HCT116 (cell line): Measurements from ENCODE around the gene GRM8. TPM values are rescaled to one million over a fixed set of nuclear protein-coding genes. Genes with fewer than 3 reads are reported as not detected.

Experiments used
- ATAC-seq: fragments of 200-7000 bp; cut with Tn5 transposase; 2 replicates; pipeline ENCODE4 v1.9.1; 2020; ENCODE audit warnings: mild to moderate bottlenecking, moderate library complexity
- BruUV-seq: library from RNA; stranded (reverse); fragments of 400-500 nt; replicated peaks from 2 replicates; lab custom pipeline; 2021; lab: Mats Ljungman, UMichigan
- CTCF ChIA-PET: fragments of 300-600 bp; sonication (Branson Sonifier 250); formaldehyde crosslinking; loops from one replicate; lab custom pipeline; 2021; ENCODE audit warnings: antibody characterized with exemption; lab: Charles Lee
- POLR2A ChIA-PET: fragments of 300-600, 350-600 bp; sonication (Branson Sonifier 250); formaldehyde crosslinking; loops from one replicate; lab custom pipeline; 2021; ENCODE audit warnings: antibody characterized with exemption; lab: Charles Lee
- RAD21 ChIA-PET, 2 experiments: fragments of 300-600 bp; sonication (Branson Sonifier 250); formaldehyde crosslinking; loops; one replicate each; lab custom pipeline; 2023; ENCODE audit warnings: low total read pairs in 2 of 2; ENCODE audit not compliant: uncharacterized antibody in 2 of 2, unreplicated experiment in 2 of 2, low non-redundant PET in 1 of 2; lab: Charles Lee
- DNase-seq: peaks from one replicate; pipeline ENCODE4 v3.0.0-alpha.2; 2010; ENCODE audit warnings: low read depth, low spot score
- H2AFZ ChIP-seq: fragments of 200-600 bp; shearing (Covaris generic), sonication (generic); 2 replicates; pipeline ENCODE4 v1.6.1; 2017; ENCODE audit warnings: low read depth, mixed run types, mixed read lengths, antibody characterized with exemption, low read length; ENCODE audit not compliant: poor library complexity, severe bottlenecking
- H3K27ac ChIP-seq: 2 replicates; pipeline ENCODE4 v1.5.1; 2012; ENCODE audit warnings: low read depth, low read length
- H3K27me3 ChIP-seq: fragments of 200-600 bp; sonication (generic); 2 replicates; pipeline ENCODE4 v1.6.1; 2016; ENCODE audit warnings: mixed run types, low read length, mixed read lengths; ENCODE audit not compliant: insufficient read depth
- H3K36me3 ChIP-seq, 2 experiments: fragments of 200-500 bp in 1 of 2; fragments of 200-600 bp in 1 of 2; sonication (Bioruptor generic) in 1 of 2; sonication (generic) in 1 of 2; 2 replicates each; pipeline versions ENCODE4 v1.5.1 to v1.6.1; 2014 to 2016; ENCODE audit warnings: low read length in 2 of 2, inconsistent platforms in 1 of 2, mixed read lengths in 1 of 2, mixed run types in 1 of 2; ENCODE audit not compliant: insufficient read depth in 2 of 2, control insufficient read depth in 1 of 2
- H3K4me1 ChIP-seq, 2 experiments: fragments of 200-600 bp in 1 of 2; sonication (generic) in 1 of 2; 2 replicates each; pipeline versions ENCODE4 v1.5.1 to v1.6.1; 2012 to 2017; ENCODE audit warnings: low read length in 2 of 2, inconsistent platforms in 1 of 2, mild to moderate bottlenecking in 1 of 2, mixed read lengths in 1 of 2, mixed run types in 1 of 2, moderate library complexity in 1 of 2; ENCODE audit not compliant: insufficient read depth in 2 of 2, control insufficient read depth in 1 of 2
- H3K4me2 ChIP-seq: fragments of 200-600 bp; sonication (generic); 2 replicates; pipeline ENCODE4 v1.6.1; 2017; ENCODE audit warnings: mixed run types, low read length, mixed read lengths
- H3K4me3 ChIP-seq, 2 experiments: fragments of 200-600 bp in 1 of 2; sonication (generic) in 1 of 2; replicated peaks in 1 of 2; 2 replicates each; pipeline ENCODE4 v1.5.1; 2011 to 2016; ENCODE audit warnings: low read length in 2 of 2, control low read depth in 1 of 2, low read depth in 1 of 2, mild to moderate bottlenecking in 1 of 2, mixed read lengths in 1 of 2, mixed run types in 1 of 2
- H3K79me2 ChIP-seq: fragments of 200-600 bp; sonication (generic); 2 replicates; pipeline ENCODE4 v1.6.1; 2017; ENCODE audit warnings: mild to moderate bottlenecking, mixed run types, low read length, moderate library complexity, mixed read lengths; ENCODE audit not compliant: insufficient read depth
- H3K9ac ChIP-seq: fragments of 200-600 bp; sonication (generic); 2 replicates; pipeline ENCODE4 v1.6.1; 2016; ENCODE audit warnings: low read length, mixed read lengths
- H3K9me2 ChIP-seq: fragments of 200-600 bp; sonication (generic), shearing (Covaris generic); 2 replicates; pipeline ENCODE4 v1.6.1; 2017; ENCODE audit warnings: mixed run types, mild to moderate bottlenecking, moderate library complexity; ENCODE audit not compliant: insufficient read depth
- H3K9me3 ChIP-seq, 2 experiments: fragments of 200-500 bp in 1 of 2; fragments of 200-600 bp in 1 of 2; sonication (Bioruptor generic) in 1 of 2; sonication (generic) in 1 of 2; 2 replicates each; pipeline ENCODE4 v1.6.1; 2014 to 2017; ENCODE audit warnings: low read length in 2 of 2, mixed read lengths in 2 of 2, inconsistent platforms in 1 of 2, low read depth in 1 of 2, mild to moderate bottlenecking in 1 of 2, mixed run types in 1 of 2, moderate library complexity in 1 of 2; ENCODE audit not compliant: control insufficient read depth in 1 of 2, insufficient read depth in 1 of 2
- H4K20me1 ChIP-seq: fragments of 200-600 bp; sonication (generic), shearing (Covaris generic); 2 replicates; pipeline ENCODE4 v1.6.1; 2017; ENCODE audit warnings: mixed run types, mild to moderate bottlenecking, moderate library complexity; ENCODE audit not compliant: insufficient read depth
- CBX3 ChIP-seq: IDR thresholded peaks from 2 replicates; pipeline ENCODE4 v1.6.1; 2012; ENCODE audit warnings: low read depth
- CEBPB ChIP-seq: IDR thresholded peaks from 2 replicates; pipeline ENCODE4 v1.6.1; 2012; ENCODE audit warnings: low read depth
- EGR1 ChIP-seq: IDR thresholded peaks from 2 replicates; pipeline ENCODE4 v1.6.1; 2012; ENCODE audit warnings: low read depth
- ELF1 ChIP-seq: IDR thresholded peaks from 2 replicates; pipeline ENCODE4 v1.6.1; 2012; ENCODE audit warnings: low read depth, borderline replicate concordance
- EZH2phosphoT487 ChIP-seq: fragments of 200-600 bp; IDR thresholded peaks from 2 replicates; pipeline ENCODE4 v1.6.1; 2018; ENCODE audit warnings: antibody characterized with exemption, borderline replicate concordance
- FOSL1 ChIP-seq: IDR thresholded peaks from 2 replicates; pipeline ENCODE4 v1.6.1; 2012; ENCODE audit warnings: low read depth
- POLR2A ChIP-seq: IDR thresholded peaks from 2 replicates; pipeline ENCODE4 v1.7.0; 2011; ENCODE audit warnings: borderline replicate concordance; ENCODE audit not compliant: insufficient read depth, insufficient read length; ENCODE audit errors: extremely low read depth
- POLR2AphosphoS5 ChIP-seq: IDR thresholded peaks from 2 replicates; pipeline ENCODE4 v1.6.1; 2011; ENCODE audit warnings: mild to moderate bottlenecking, low read depth, low read length, moderate library complexity
- RAD21 ChIP-seq: IDR thresholded peaks from 2 replicates; pipeline ENCODE4 v1.6.1; 2012; ENCODE audit warnings: low read depth, mild to moderate bottlenecking
- SIN3A ChIP-seq: IDR thresholded peaks from 2 replicates; pipeline ENCODE4 v1.6.1; 2012; ENCODE audit warnings: low read depth
- SP1 ChIP-seq: IDR thresholded peaks from 2 replicates; pipeline ENCODE4 v1.6.1; 2012; ENCODE audit warnings: low read depth
- SRF ChIP-seq: IDR thresholded peaks from 2 replicates; pipeline ENCODE4 v1.6.1; 2012; ENCODE audit warnings: low read depth
- TCF7L2 ChIP-seq: IDR thresholded peaks from 2 replicates; pipeline ENCODE4 v1.7.0; 2011; ENCODE audit warnings: borderline replicate concordance, inconsistent platforms; ENCODE audit not compliant: insufficient read depth, insufficient read length; ENCODE audit errors: extremely low read depth
- YY1 ChIP-seq: IDR thresholded peaks from 2 replicates; pipeline ENCODE4 v1.6.1; 2011; ENCODE audit warnings: low read length, low read depth, moderate library complexity, mild to moderate bottlenecking; ENCODE audit not compliant: insufficient replicate concordance; ENCODE audit errors: extremely low read depth
- ZFX ChIP-seq: fragments of 450-650 bp; IDR thresholded peaks from 2 replicates; pipeline ENCODE4 v1.6.1; 2017
- intact Hi-C: fragments of 100-400 bp; cut with micrococcal nuclease; formaldehyde crosslinking; loops from 2 replicates; pipeline ENCODE4 v1.10.0; 2022
- total RNA-seq: library from RNA; stranded (reverse); gene quantifications from one replicate; pipeline ENCODE4 v1.2.1, GENCODE V29; 2021; ENCODE audit not compliant: unreplicated experiment
- TF ChIP-seq, protein P1 (sequence below): IDR thresholded peaks from 2 replicates; pipeline ENCODE4 v1.6.1; 2011; ENCODE audit warnings: mild to moderate bottlenecking, low read length, moderate library complexity; ENCODE audit not compliant: insufficient replicate concordance; ENCODE audit errors: extremely low read depth
- TF ChIP-seq, protein P2 (sequence below), 3 experiments: fragments of 200-600 bp in 1 of 3; sonication (generic) in 1 of 3; IDR thresholded peaks in 2 of 3; conservative IDR thresholded peaks in 1 of 3; 2 replicates each; pipeline ENCODE4 v1.5.1; 2012 to 2017; ENCODE audit warnings: low read depth in 2 of 3, low read length in 2 of 3, antibody characterized with exemption in 1 of 3, borderline replicate concordance in 1 of 3, control low read depth in 1 of 3, mild to moderate bottlenecking in 1 of 3, mixed read lengths in 1 of 3, mixed run types in 1 of 3, moderate library complexity in 1 of 3; ENCODE audit not compliant: insufficient read depth in 1 of 3
- TF ChIP-seq, protein P3 (sequence below): IDR thresholded peaks from 2 replicates; pipeline ENCODE4 v1.6.1; 2012
- TF ChIP-seq, protein P4 (sequence below): IDR thresholded peaks from 2 replicates; pipeline ENCODE4 v1.6.1; 2012; ENCODE audit warnings: low read depth
- TF ChIP-seq, protein P5 (sequence below): IDR thresholded peaks from 2 replicates; pipeline ENCODE4 v1.6.1; 2012

GRM8 gene
- total RNA-seq, 1 experiment from 2014 or later, result 0.05 TPM

DNA sequence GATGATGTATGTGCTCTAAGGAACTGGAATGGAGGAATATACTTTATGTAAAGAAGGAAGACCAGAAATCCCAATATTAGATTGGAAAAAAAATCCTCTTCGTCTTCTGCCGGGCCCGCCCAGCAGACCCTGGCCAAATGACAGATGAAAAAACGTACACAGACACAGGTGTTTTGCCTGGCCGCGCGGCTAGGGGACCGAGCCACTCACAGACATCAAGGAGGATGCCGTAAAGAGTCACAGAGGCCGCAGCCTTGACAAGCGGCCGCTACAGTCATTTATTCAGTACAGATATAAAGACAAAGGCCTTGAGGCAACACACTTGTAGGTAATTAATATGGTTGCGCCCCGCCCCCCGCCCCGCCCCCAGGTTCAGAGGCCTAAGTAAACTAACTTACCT lies 594.1 kb downstream of the GRM8 start:
- Histone ChIP-seq H3K4me3 (no peak overlapping the region), H4K20me1 (no peaks in the 10 kb centered on the region), H3K36me3 (no peaks in the 10 kb centered on the region), H3K27ac (no peak overlapping the region), H3K9me3 (no peaks in the 10 kb centered on the region), H3K27me3 (no peaks in the 10 kb centered on the region), H3K9ac (no peak overlapping the region), H2AFZ (no peak overlapping the region), H3K4me1 (no peaks in the 10 kb centered on the region), H3K9me2 (no peaks in the 10 kb centered on the region), H3K79me2 (no peaks in the 10 kb centered on the region), H3K4me2 (no peak overlapping the region)
- no peak for DNase-seq
- ChIA-PET RAD21 (no interaction called here), CTCF (no interaction called here), POLR2A (no interaction called here)
- BruUV-seq, result no TSS peak
- intact Hi-C loops, result no loop called here
- no peak for TF ChIP-seq ZFX
- TF ChIP-seq FOSL1, result no peak
- TF ChIP-seq SIN3A, result no peak
- TF ChIP-seq, protein P1, sequence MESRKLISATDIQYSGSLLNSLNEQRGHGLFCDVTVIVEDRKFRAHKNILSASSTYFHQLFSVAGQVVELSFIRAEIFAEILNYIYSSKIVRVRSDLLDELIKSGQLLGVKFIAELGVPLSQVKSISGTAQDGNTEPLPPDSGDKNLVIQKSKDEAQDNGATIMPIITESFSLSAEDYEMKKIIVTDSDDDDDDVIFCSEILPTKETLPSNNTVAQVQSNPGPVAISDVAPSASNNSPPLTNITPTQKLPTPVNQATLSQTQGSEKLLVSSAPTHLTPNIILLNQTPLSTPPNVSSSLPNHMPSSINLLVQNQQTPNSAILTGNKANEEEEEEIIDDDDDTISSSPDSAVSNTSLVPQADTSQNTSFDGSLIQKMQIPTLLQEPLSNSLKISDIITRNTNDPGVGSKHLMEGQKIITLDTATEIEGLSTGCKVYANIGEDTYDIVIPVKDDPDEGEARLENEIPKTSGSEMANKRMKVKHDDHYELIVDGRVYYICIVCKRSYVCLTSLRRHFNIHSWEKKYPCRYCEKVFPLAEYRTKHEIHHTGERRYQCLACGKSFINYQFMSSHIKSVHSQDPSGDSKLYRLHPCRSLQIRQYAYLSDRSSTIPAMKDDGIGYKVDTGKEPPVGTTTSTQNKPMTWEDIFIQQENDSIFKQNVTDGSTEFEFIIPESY, result no peak
- TF ChIP-seq, protein P2, sequence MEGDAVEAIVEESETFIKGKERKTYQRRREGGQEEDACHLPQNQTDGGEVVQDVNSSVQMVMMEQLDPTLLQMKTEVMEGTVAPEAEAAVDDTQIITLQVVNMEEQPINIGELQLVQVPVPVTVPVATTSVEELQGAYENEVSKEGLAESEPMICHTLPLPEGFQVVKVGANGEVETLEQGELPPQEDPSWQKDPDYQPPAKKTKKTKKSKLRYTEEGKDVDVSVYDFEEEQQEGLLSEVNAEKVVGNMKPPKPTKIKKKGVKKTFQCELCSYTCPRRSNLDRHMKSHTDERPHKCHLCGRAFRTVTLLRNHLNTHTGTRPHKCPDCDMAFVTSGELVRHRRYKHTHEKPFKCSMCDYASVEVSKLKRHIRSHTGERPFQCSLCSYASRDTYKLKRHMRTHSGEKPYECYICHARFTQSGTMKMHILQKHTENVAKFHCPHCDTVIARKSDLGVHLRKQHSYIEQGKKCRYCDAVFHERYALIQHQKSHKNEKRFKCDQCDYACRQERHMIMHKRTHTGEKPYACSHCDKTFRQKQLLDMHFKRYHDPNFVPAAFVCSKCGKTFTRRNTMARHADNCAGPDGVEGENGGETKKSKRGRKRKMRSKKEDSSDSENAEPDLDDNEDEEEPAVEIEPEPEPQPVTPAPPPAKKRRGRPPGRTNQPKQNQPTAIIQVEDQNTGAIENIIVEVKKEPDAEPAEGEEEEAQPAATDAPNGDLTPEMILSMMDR (IDR thresholded peaks at IDR 0.05 in 2 of 3, conservative IDR thresholded peaks at IDR 0.05 in 1 of 3; ENCODE audit: borderline replicate concordance in 1 of 3, insufficient read depth in 1 of 3, low read depth in 2 of 3, low read length in 2 of 3), result no peak
- no peak for TF ChIP-seq POLR2A
- TF ChIP-seq CBX3, result no peak
- no peak for TF ChIP-seq ELF1
- no peak for TF ChIP-seq RAD21
- no peak for TF ChIP-seq CEBPB
- TF ChIP-seq, protein P3, sequence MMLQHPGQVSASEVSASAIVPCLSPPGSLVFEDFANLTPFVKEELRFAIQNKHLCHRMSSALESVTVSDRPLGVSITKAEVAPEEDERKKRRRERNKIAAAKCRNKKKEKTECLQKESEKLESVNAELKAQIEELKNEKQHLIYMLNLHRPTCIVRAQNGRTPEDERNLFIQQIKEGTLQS, result no peak
- TF ChIP-seq SRF, result no peak
- no peak for TF ChIP-seq EZH2phosphoT487
- TF ChIP-seq POLR2AphosphoS5, result no peak
- TF ChIP-seq, protein P4, sequence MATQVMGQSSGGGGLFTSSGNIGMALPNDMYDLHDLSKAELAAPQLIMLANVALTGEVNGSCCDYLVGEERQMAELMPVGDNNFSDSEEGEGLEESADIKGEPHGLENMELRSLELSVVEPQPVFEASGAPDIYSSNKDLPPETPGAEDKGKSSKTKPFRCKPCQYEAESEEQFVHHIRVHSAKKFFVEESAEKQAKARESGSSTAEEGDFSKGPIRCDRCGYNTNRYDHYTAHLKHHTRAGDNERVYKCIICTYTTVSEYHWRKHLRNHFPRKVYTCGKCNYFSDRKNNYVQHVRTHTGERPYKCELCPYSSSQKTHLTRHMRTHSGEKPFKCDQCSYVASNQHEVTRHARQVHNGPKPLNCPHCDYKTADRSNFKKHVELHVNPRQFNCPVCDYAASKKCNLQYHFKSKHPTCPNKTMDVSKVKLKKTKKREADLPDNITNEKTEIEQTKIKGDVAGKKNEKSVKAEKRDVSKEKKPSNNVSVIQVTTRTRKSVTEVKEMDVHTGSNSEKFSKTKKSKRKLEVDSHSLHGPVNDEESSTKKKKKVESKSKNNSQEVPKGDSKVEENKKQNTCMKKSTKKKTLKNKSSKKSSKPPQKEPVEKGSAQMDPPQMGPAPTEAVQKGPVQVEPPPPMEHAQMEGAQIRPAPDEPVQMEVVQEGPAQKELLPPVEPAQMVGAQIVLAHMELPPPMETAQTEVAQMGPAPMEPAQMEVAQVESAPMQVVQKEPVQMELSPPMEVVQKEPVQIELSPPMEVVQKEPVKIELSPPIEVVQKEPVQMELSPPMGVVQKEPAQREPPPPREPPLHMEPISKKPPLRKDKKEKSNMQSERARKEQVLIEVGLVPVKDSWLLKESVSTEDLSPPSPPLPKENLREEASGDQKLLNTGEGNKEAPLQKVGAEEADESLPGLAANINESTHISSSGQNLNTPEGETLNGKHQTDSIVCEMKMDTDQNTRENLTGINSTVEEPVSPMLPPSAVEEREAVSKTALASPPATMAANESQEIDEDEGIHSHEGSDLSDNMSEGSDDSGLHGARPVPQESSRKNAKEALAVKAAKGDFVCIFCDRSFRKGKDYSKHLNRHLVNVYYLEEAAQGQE, result no peak
- TF ChIP-seq, protein P5, sequence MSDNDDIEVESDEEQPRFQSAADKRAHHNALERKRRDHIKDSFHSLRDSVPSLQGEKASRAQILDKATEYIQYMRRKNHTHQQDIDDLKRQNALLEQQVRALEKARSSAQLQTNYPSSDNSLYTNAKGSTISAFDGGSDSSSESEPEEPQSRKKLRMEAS, result no peak
- TF ChIP-seq TCF7L2, result no peak
- TF ChIP-seq EGR1, result no peak
- TF ChIP-seq YY1, result no peak
- no peak for TF ChIP-seq SP1
- no peak for ATAC-seq
